CD4-positive, alpha-beta T cell treated with Interleukin-10 for 1 hour (primary cell): Measurements from ENCODE around the gene GPN2.

Source experiments
- DNase-seq: peaks from one replicate; pipeline ENCODE4 v3.0.0-alpha.2; 2020

GPN2 gene

DNA sequence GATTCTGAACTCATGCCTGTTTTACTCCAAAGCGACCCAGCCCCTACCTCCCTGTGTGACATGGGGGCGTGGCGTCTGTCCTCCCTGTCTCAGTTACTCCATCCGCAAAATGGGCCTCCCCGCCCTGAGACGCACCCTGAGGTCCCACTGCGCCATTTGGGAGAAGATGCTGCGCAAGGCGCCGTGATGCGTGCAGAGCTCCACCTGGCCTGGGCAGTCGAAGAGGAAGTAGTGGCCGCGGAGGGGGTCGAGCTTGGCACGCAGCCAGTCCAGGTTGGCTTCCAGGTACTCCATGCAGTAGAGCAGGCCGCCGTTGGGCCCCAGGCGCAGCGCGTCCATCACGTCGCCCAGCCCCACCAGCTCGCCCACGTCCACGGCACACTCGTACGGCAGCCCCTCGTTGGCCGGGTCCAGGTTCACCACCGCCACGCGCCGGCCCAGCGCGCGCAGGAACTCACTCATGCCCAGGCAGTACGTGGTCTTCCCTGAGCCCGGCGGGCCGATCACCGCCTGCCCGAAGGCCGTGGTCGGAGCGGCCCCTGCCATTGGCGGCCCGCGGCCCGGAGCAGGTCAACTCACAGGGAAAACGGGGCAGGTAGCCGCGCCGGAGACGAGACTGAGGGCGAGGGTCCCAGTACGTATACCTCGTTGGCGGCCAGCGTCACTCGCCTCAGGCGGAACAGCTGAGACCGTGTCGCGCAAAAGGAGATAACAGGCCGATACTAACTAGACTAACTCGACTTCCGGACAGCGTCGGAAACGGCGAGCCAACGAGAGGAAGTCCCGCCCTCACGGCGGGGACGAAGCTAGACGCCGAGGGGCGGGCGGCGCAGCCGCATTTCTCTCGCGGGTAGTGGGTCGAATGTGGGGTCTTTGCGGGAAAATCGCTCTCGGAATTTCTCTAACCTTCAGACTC is at the start of gene GPN2:
Gene GPN2 (minus strand): TSS at position 733 of the 916 bp plus-strand sequence. CDS start 187 bp downstream, at position 546.
- peak; percentile 83 for DNase-seq

GRCh38 chr1:26938659-26939025 is 48.6 kb upstream of the GPN2 start:
- DNase-seq: no peak

DNA sequence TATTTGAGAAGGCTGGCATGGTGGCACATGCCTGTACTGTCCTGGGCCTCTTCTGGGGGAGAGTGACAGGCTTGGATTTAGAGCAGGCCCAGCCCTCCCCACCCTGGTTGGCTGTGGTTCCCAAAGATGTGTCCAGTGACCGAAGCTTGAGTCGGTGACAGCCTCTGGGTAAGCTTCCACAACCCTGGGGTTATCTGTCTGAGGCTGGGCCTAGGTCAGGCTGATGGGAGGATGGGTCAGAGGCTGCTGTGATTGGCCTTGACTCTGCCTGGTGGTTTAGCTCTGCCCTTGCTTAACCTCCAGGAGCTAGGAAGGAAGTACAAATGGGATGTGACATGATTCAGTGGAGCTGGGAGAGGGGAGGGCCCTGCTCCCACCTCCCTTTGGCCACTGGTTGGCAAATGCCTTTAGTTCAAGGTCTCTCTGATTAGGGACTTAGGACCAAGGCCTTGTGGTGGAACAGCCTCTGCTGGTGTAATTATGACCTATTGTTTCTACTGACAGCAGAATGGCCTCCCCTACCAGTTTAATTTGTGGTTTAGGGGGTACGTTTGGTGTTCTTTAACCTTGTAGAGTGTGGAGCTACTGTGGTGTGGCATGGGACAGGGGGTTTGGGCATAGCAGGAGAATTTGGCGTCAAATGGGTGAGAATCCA is 48.0 kb upstream of the GPN2 start:
- no peak for DNase-seq

- no peak for DNase-seq
Measured at GRCh38 chr1:26936823-26937222, 46.7 kb upstream of the GPN2 start.

DNA sequence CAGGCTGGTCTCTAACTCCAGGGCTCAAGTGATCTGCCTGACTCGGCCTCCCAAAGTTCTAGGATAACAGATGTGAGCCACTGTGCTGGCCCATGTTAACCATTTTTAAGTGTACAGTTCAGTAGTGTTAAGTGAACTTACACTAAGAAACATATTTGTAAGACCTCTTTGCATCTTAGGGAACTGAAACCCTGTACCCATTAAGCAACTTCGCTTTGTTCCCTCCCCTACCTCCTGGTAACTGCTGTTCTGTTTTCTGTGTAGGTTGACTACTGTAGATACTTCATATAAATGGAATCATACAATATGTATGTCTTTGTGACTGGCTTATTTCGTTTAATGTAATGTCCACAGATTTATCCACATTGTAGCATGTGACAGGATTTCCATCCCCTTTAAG is 42.4 kb upstream of the GPN2 start:
- no peak for DNase-seq

- no peak for DNase-seq
Measured at GRCh38 chr1:26923711-26924110, 33.6 kb upstream of the GPN2 start.

- DNase-seq: no peak
Measured at GRCh38 chr1:26922901-26923300, 32.8 kb upstream of the GPN2 start.

GRCh38 chr1:26922431-26922729 is 32.3 kb upstream of the GPN2 start:
- no peak for DNase-seq

DNA sequence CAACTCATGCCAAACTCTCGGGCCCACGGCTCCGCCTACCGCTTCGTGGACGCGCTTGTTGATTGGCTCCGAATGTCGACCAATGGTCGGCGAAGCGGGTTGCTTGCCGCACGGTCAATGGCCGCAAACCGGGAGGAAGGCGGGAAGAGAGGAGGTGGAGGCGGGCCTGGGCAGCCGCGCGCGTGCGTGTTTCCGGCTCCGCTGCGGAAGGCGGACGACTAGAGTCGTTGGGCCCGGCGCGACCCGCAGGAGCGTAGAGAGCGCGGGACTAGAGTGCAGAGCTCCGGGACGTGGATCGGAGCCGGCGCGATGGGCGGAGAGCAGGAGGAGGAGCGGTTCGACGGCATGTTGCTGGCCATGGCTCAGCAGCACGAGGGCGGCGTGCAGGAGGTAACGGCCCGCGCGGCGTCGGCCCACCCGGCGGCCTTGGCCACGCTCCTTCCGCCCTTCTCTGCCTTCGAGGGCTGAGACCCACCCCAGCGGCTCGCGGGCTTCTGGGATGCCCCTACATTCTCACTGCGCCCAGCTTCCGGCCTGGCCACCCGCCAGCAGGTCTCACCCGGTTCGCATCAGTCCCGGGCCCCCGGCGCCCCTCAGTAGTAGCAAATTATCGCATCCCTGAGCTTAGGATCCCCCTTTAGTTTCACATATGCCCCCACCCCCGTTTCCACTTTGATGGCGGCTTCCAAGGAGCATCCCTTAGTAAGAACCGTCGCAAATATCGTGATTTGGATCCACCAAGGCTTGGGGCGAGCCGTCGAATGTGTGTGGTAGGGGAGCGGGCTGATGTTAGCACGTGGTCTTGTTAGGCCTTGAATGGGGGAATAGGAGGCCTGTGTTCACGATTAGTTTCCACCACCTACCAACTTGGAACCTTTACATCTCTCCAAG is 31.7 kb upstream of the GPN2 start, which contains the start of gene NUDC:
Gene NUDC (plus strand): TSS at position 204 of the 891 bp plus-strand sequence. CDS start 106 bp downstream, at position 310.
- DNase-seq: peak; percentile 97

DNA sequence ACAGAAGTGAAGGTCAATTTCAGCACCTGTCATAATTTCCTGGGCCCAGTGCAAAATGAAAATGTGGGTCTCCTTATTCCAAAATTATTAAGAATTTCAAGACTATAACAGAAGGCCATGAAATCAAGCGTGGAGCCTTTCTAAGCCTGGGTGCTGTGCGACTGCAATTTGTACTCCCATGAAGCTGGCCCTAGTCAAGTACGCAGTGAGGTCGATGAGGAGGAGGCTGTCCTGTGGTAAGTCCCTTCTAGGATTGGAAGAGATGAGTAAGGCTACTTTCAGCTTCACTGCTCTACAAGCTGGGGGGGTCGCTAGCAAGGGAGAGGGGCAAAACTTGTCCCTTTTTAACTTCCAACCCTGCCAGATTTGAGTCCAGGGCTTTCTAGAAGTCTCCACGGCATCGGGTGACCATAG is 31.1 kb upstream of the GPN2 start:
- no peak for DNase-seq

DNA sequence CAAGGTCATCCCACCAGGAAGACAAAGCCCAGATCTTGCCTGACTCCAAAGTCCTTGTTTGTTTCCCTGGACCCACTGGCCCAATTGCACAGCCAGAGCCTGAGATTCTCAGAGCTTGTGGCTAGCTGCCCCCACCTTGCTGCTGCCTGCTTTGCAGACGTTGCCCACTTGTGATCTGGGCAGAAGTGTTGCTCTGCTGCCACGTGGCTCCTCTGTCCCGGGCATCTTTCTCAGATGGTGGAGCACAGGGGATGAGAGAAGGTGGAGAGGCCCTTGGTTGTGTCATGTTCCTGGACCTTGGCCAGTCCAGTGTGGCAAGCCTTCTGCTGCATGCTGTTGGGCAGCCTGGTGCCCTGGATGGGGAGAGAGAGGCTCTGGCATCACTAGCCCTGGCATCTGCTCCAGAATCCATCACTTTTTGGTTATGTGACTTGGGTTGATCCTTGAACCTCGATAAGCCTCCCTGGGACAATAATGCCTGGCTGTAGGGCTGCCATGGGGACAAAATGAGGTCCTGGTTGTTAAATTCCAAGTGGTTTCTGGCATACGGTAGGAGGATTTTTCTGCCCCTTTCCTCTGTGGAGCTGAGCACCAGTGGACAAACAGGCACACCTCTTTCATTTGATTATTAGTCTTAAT is 25.2 kb upstream of the GPN2 start:
- DNase-seq: no peak

DNA sequence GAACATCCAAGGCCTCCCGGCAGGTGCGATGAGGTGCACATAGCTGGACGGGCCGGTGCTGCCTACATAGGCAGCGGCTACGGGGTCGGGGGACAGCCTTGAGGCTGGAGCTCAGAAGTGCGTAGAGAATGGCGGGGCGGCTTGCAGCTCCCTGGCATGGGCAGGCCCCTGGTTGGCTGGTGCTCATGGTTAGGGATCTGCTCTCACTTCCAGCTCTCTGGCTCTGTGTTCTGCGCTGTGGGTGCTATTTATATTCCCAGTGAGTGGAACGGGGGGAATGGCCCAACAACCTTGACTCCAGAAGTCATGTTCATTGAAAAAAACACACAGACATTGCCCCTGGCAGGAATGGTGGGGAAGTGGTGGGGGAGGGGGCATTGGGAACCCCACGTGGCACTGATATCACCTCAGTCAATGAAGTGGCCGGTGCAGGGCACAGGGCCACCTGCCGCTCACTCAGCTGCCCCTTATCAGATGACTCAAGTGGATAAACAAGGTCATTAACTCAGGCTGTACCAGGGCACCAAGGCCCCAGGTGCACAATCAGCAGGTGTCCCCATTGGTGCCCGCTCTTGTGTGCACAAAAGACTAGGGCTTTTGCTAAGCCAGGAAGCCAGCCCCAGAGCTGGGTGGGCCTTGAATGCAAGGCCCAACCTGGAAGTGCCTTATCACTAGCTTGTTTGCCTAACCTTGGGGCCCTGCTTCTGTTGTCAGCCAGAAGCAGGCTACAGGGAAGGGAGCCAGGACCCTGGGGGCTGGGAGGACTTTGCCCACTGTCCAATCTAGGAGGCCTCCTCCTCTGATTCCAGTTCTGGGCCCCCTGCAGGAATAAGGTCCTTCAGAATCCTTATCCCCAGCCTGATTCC is 23.9 kb upstream of the GPN2 start, which contains the start of gene NR0B2:
Gene NR0B2 (minus strand): TSS at position 222 of the 866 bp plus-strand sequence. CDS start 35 bp downstream, at position 187.
- no peak for DNase-seq

GRCh38 chr1:26913389-26913753 is 23.3 kb upstream of the GPN2 start:
- no peak for DNase-seq

- no peak for DNase-seq
Measured at GRCh38 chr1:26912147-26912490, 22.0 kb upstream of the GPN2 start.

DNA sequence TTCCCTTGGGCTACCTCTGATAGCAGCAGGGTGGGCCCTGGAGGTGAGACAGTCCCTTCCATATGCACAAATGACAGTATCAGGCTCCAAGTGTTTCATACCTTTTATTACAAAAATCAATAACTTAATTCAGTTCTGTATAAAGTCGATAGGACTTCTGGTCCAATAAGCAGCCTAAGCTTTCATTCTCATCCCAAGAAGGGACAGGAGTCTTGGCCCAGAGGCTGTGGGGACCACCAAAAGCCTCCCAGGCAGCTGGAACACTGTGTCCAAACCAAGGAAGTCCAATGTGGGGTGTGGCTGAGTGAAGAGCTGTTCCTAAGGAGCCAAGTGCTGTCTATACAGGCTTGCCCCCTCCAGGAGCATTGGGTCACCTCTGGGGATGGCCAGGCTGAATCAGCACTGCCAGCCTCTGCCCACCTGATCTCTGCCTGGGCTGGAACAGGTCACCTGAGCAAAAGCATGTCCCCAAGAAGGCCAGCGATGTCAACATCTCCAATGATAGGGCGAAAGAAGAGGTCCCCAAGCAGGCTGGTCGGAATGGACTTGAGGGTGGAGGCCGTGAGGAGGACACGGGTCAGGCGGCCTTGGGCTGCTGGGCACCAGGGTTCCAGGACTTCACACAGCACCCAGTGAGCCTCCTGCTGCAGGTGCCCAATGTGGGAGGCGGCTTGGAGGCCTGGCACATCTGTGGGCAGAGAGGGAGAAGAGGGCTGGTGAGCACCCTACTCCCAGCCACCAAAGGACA is 21.5 kb upstream of the GPN2 start:
- DNase-seq: no peak

- no peak for DNase-seq
Measured at GRCh38 chr1:26910343-26911160, 20.5 kb upstream of the GPN2 start.

DNA sequence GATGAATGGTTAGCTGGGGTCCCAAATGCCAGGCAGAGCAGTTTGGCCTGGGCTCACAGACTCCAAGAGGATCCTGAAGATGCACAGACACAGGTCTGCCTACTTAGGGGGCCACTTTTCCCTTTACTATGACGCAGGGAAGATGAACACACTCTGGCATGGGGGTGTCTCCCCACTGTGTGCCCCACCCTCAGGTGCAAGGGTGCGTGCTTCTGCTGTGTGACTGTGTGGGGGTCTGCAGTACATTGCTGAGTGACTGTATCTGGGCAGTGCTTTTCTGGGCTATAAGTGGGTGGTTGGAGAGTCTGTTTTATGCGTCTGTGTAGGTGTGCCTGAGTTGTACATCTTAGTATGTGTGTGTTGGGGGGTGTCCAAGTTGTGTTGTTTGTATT is 19.9 kb upstream of the GPN2 start:
- no peak for DNase-seq

DNA sequence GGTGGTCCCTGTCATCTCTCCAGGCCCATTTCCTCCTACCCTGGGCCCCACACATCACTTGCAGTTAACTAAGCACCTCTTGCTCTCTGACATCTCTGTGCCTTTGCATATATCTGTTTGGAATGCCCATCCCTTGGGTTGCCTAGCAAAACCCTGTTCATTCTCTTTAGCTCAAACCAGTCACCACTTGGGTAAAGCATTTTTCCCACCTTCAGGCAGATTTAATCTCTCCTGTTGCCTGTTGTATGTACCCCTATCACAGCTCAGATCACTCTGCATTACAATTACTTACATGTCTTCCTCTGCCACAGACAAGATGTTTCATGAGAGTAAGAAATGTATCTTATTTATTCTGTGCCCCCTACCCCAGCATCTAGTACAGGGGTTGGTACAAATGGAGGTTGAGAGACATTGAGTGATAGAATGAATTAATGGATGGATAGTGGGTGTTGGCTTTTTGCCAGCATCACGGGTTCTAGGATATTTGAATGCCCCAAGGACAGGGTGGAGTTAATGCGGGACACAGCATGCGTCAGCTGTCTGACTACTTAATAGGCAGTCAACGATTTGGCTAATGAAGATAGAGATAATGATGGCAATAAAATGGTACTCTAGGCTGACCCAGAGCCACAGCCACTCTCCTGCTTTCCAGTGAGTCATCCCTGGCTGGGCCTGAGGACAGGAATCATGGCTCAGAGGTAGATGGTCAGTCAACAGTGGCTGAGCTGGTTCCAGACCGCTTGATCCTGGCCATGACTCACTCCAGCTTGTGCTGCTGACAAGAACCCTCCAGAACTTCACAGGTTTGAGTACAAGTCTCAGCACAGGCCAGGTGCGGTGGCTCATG is 17.2 kb upstream of the GPN2 start:
- no peak for DNase-seq

GRCh38 chr1:26900815-26901511 is 10.9 kb upstream of the GPN2 start:
- DNase-seq: no peak
